ENCODE results near the gene RABGGTA.

- TF ChIP-seq CTCF (IDR thresholded peaks at IDR 0.05) (no peak), POLR2A (IDR thresholded peaks at IDR 0.05) (no peak)
Measured at GRCh38 chr14:24277606-24278321, 6.4 kb upstream of the RABGGTA start.

All from upper lobe of left lung (tissue), 4 donors.